Hepatocyte (in vitro differentiated cells): ENCODE measurements around the gene EGF.

Experiments used
- EZH2 ChIP-seq: fragments of 200-600 bp; sonication (generic); IDR thresholded peaks from 2 replicates; pipeline ENCODE4 v1.6.1; 2016; ENCODE audit warnings: antibody characterized with exemption, mild to moderate bottlenecking, borderline replicate concordance
- EZH2phosphoT487 ChIP-seq: fragments of 200-600 bp; sonication (generic); IDR thresholded peaks from one replicate; pipeline ENCODE4 v1.6.1; 2018; ENCODE audit warnings: antibody characterized with exemption, mild to moderate bottlenecking, low read depth, moderate library complexity; ENCODE audit not compliant: unreplicated experiment, severe bottlenecking
- TF ChIP-seq, protein P1 (sequence below): fragments of 200-600 bp; sonication (generic); IDR thresholded peaks from 2 replicates; pipeline ENCODE4 v1.5.1; 2016; ENCODE audit warnings: antibody characterized with exemption, mild to moderate bottlenecking; ENCODE audit not compliant: poor library complexity

GRCh38 chr4:109879636-109880314 is 32.9 kb upstream of the EGF start:
- TF ChIP-seq, protein P1, sequence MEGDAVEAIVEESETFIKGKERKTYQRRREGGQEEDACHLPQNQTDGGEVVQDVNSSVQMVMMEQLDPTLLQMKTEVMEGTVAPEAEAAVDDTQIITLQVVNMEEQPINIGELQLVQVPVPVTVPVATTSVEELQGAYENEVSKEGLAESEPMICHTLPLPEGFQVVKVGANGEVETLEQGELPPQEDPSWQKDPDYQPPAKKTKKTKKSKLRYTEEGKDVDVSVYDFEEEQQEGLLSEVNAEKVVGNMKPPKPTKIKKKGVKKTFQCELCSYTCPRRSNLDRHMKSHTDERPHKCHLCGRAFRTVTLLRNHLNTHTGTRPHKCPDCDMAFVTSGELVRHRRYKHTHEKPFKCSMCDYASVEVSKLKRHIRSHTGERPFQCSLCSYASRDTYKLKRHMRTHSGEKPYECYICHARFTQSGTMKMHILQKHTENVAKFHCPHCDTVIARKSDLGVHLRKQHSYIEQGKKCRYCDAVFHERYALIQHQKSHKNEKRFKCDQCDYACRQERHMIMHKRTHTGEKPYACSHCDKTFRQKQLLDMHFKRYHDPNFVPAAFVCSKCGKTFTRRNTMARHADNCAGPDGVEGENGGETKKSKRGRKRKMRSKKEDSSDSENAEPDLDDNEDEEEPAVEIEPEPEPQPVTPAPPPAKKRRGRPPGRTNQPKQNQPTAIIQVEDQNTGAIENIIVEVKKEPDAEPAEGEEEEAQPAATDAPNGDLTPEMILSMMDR = no peak
- no peak for TF ChIP-seq EZH2phosphoT487
- TF ChIP-seq EZH2 = no peak
